GM19025 (cell line): ENCODE results near the gene SLC29A2.

Source experiments
- ATAC-seq: cut with Tn5 transposase; IDR thresholded peaks from one replicate; pipeline ENCODE4 v1.9.1; 2021; ENCODE audit warnings: mild to moderate bottlenecking, low read depth, moderate library complexity; ENCODE audit not compliant: unreplicated experiment

SLC29A2 gene, protein sequence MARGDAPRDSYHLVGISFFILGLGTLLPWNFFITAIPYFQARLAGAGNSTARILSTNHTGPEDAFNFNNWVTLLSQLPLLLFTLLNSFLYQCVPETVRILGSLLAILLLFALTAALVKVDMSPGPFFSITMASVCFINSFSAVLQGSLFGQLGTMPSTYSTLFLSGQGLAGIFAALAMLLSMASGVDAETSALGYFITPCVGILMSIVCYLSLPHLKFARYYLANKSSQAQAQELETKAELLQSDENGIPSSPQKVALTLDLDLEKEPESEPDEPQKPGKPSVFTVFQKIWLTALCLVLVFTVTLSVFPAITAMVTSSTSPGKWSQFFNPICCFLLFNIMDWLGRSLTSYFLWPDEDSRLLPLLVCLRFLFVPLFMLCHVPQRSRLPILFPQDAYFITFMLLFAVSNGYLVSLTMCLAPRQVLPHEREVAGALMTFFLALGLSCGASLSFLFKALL

DNA sequence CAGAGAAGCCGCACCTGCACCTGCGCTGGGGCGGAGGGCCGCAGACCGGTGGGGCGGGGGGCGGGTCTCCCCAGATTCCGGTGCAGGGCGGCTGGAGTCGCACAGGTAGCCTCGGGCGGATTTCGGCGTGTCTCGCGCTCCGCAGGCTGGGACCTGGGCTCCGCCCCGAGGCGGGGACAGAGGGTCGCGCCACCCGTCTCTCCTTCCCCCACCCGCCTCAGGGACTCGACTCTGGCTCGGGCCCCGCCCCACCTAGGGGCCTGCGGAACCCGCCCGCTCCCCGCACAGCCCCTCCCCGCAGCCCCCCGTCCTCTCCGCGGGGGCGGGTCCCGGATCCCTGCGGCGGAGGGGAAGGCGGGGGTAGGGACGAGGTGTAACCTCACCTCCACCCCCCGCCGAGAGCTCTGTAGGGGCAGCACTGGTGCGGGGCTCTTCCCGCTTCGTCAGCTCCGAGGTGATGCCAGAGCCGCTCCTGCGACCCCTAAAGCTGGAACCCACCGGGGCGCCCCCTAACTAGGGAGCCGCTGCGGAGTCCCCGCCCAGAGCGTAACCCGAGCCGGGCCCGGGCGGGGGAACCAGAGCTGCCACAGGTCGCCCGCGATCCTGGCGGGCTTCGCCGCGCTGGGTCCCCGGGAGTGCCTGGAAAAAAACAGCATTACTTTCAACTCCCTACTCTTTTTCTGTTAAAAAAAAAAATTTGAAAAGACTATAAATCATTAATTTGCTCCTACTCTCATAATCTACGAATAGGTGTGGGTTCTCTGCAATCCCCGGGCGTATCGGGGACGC, at the start of gene SLC29A2:
Gene SLC29A2, minus strand, starts transcription at position 134 of the 789 bp plus-strand sequence. CDS start 169 bp downstream, outside the sequence.
- ATAC-seq, result peak; percentile 41

DNA sequence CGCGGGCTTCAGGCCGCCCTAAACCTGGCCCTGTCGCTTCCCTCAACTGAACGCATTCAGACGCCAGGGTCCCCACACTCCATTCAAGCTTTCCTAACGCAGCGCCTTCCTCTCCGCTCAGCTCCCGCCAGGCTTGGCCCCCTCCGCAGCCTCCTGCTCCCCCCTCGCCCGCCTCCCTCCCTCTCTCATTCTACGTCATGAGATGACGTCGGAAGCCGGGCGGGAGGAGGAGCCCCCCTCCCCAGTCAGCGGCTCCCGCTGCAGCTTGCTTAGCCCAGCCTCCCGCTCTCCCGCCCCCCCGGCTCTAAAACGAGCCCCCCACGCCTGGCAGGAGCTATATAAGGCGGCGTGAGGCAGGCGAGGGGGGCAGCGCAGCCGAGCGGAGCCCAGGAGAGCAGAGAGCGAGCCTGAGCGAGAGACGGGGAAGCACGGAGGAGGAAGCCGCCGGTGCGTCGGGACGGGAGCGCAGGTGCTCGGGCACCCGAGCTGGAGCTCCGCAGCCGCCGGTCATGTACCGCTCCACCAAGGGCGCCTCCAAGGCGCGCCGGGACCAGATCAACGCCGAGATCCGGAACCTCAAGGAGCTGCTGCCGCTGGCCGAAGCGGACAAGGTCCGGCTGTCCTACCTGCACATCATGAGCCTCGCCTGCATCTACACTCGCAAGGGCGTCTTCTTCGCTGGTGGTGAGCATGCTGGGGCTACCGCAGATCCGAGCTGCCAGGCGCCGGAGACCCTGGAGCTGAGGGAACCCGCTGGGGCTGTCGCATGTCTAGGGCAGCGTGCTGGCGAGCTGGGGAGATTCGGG, 49.3 kb upstream of the SLC29A2 start, which contains the start of gene NPAS4:
Gene NPAS4, plus strand, starts transcription at position 365 of the 806 bp plus-strand sequence. Its CDS starts 145 bp downstream, at position 510.
- ATAC-seq, result no peak

DNA sequence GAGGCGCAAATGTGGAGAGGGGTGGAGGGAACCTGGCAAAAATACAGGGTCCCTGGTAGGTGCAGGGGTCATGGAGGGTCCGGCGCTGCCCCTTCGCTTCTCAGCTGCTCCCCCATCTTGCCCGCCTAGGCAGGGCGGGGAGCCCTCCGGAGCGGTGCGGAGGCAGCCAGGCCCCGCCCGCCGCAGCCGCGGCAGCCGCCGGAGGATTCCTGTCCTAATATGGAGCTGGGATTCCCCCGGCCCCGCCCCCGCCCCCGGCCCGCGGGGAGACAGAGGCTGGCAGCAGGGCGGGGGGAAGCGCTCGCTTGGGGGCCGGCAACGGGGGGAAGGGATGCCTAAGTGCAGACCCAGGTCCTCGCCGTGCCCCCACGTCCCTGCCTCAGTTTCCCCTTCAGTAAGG, 48.3 kb upstream of the SLC29A2 start:
- no peak for ATAC-seq

DNA sequence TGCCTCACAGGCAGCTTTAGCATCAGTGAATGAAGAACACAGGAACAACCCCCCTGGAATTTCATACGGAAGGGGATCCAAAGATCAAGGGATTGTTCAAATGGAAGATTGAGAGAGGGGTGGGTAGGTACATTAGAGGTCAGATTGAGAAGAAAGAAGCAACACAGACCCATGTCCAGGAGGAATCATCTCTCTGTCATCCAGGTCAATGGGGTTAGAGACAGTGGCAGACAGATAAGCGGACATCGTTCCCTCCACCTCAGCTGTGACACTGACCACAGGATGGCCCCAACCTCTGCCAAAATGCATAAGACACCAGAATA, 47.4 kb upstream of the SLC29A2 start:
- ATAC-seq, result no peak

- no peak for ATAC-seq
Observed at GRCh38 chr11:66418168-66418985, 46.8 kb upstream of the SLC29A2 start.

- no peak for ATAC-seq
Observed at GRCh38 chr11:66417000-66417399, 45.4 kb upstream of the SLC29A2 start.

DNA sequence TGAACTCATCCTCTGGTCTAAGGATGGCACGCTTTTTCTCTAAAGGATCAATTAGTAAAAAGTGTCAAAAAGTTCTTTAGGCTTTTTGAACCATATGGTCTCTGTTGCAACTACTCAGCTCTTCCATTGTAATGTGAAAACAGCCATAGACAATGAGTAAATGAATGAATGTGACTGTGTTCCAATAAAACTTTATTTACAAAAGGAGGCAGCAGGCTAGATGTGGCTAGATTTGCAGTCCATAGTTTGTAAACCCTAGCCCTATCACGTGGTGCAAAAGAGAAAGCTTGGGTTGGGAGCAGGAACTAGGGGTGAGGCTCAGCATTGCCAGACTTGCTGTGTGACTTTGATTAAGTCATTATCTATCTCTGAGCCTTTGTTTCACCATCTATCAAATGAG, 43.9 kb upstream of the SLC29A2 start:
- no peak for ATAC-seq

DNA sequence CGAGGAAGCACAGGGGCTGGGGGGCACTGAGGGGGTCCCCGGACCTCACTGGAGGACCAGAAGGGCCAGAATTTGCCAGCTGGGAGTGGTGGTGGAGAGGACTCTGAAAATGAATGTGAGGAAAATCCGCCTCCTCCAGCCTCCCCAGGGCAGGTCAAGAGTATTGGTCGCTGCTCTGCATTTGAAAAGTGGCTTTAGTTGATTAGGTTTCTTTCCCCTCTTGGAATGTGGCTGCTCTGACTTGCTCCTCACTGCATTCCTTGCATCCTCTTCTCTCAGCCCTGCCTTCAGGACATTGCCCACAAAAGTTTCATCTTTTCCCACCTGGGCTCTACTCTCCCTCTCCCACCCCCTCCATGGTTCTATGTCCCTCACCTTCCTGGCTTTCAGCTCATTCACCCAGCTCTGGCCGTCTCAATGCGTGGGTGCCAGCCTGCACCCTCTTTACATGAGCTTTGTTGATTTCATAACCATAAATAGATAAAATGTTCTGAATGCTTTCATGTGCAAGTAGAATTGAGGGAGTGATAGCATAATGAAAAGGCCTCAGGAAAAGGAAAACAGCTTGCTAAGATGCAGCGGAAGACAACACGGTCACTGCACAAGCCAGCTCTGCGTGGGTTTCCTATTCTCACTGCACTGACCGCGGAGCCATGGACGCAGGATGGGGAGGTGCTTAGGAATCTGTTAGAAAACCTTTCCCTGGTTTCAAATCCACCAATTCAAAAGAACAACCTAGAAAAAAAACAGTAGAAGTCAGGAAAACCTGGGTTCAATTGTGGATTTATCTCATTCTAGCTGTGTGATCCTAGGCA, 42.8 kb upstream of the SLC29A2 start:
- no peak for ATAC-seq

GRCh38 chr11:66413167-66413566, 41.6 kb upstream of the SLC29A2 start:
- ATAC-seq, result no peak

DNA sequence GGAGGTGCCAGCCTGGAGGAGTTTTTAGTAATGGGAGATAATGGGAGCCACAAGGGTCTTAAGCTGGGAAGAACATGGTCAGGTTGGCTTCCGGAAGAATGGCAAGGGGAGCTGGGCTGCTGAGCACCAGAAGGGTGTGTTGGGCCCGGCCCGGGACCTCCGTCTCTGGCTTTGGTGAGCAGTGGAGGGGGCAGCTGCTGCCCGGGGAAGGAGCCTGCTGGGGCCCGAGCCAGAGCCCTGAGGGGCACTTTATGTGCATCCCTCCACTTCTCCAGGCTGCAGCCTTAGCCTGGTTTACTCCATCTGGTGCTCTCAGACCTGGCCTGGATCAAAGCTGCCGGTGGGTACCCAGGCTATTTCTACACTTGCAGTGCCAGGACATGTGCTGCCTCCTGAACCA, 40.5 kb upstream of the SLC29A2 start:
- ATAC-seq, result no peak

- ATAC-seq, result no peak
Observed at GRCh38 chr11:66411323-66411722, 39.8 kb upstream of the SLC29A2 start.

DNA sequence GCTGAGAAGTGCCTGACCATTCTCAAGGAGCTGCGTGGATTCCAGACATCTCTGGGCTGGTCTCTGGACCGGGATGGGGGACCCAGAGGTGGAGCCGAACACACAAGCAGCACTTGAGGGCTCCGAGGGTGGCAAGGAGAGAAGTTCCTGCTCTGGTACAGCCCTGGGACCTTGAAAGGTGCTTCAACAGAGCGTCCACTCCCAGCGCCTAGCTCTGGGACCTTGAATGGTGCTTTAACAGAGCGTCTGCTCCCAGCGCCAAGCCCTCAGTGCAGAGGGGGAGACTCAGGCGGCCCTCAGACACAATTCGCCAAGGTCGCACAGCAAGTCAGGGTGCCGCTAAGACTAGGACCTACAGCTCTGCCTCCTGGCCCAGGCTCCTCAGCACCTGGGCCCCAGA, 38.6 kb upstream of the SLC29A2 start:
- ATAC-seq, result no peak

GRCh38 chr11:66409226-66409625, 37.7 kb upstream of the SLC29A2 start:
- ATAC-seq, result no peak

- no peak for ATAC-seq
Observed at GRCh38 chr11:66408488-66409214, 37.1 kb upstream of the SLC29A2 start.

DNA sequence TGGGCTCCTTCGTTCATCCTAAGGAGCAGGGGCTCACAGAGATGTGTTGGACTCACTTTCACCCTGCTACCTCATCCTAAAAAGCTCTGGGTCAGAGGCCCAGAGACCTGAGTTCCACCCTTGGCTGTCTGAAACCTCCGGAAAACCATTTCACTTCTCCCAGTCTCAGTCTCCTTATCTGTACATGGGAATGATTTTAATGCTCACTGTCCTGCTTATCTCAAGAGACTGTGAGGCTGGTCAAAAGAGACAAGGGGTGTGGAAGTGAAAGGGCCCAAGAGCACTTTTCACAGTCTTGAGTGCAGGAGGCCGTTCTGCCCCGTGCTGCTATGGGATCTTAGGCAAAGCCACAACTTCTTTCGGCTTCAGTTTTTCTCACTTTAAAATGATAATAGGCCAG, 36.1 kb upstream of the SLC29A2 start:
- ATAC-seq, result no peak

- ATAC-seq, result no peak
Observed at GRCh38 chr11:66393954-66394353, 22.4 kb upstream of the SLC29A2 start.

DNA sequence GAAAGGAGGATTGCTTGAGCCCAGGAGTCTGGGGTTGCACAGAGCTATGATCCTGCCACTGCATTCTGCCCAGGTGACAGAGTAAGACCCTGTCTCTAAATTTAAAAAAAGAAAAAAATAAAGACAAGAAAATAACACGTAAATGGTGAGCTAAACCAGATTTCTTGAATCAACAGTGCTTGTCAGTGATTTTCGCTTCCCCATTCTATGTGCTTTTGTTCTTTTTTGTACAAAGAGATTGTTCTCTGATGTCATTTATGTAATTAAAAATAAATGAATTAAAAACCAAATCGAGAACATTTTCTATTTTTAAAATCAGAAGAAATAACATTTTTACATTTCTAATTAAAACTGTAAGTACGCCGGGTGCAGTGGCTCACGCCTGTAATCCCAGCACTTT, 19.8 kb upstream of the SLC29A2 start:
- no peak for ATAC-seq

GRCh38 chr11:66388780-66389386, 17.3 kb upstream of the SLC29A2 start:
- no peak for ATAC-seq
